ENCODE measurements around the gene FBXL22.

FBXL22 gene

DNA sequence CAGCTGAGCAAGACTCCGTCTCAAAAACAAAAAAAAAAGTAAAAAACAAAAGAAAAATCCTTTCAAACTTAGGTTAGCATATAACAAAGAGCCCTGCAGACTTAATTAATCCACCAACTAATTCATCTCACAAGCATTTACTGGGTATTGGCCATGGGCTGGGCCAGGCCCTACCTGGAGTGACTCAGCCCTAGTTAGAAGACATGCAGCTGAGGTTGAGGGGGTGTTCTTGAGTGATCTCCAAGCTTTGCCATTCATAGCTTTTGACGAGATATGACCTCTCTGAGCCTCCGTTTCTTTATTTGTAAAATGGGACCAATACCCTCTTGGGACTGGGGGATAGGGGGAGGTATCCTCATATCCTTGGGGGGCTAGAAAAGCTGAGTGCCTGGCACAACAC, 7.8 kb downstream of the FBXL22 start:
- TF ChIP-seq, protein P1, sequence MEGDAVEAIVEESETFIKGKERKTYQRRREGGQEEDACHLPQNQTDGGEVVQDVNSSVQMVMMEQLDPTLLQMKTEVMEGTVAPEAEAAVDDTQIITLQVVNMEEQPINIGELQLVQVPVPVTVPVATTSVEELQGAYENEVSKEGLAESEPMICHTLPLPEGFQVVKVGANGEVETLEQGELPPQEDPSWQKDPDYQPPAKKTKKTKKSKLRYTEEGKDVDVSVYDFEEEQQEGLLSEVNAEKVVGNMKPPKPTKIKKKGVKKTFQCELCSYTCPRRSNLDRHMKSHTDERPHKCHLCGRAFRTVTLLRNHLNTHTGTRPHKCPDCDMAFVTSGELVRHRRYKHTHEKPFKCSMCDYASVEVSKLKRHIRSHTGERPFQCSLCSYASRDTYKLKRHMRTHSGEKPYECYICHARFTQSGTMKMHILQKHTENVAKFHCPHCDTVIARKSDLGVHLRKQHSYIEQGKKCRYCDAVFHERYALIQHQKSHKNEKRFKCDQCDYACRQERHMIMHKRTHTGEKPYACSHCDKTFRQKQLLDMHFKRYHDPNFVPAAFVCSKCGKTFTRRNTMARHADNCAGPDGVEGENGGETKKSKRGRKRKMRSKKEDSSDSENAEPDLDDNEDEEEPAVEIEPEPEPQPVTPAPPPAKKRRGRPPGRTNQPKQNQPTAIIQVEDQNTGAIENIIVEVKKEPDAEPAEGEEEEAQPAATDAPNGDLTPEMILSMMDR (IDR thresholded peaks at IDR 0.05; ENCODE audit: insufficient read depth, low read length, missing control alignments): no peak
- DNase-seq (ENCODE audit: low read depth, low spot score): no peak
- no peak overlapping the region for H3K4me3 ChIP-seq (ENCODE audit: low read depth, low read length)
- CTCF ChIA-PET: interaction anchor here (0.8 to 2.4 kb wide), 3 partner anchors 118 to 463 kb away, joined by 3 to 14 read pairs (median 7); no protein-coding TSS in a partner anchor
- POLR2A ChIA-PET: no interaction called here

DNA sequence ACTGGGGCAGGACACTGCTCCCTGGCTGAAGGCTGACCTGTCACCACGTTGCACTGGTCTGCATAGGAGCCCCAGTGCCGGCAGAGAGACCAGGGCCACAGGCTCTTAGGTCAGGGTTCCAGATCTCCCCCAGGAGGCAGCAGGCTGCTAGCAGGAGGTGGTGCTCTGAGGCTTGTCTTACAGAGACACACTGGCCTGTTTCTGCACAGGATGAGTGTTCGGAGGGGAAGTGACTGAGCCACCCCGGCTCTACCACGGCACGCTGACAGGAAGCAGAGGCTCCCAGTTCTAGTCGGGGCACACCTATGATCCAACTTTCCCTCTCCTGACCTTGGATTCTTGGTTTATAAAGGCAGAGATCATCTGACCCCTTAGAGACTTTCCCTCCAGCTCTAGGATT, 8.6 kb downstream of the FBXL22 start:
- POLR2A ChIA-PET: no interaction called here
- no peak overlapping the region for H3K4me3 ChIP-seq (ENCODE audit: low read depth, low read length)
- TF ChIP-seq, protein P1 (IDR thresholded peaks at IDR 0.05; ENCODE audit: insufficient read depth, low read length, missing control alignments): no peak
- no peak for DNase-seq (ENCODE audit: low read depth, low spot score)
- CTCF ChIA-PET: interaction anchor here (0.8 kb wide), 1 partner anchor 119 kb away, joined by 3 read pairs; no protein-coding TSS in a partner anchor

DNA sequence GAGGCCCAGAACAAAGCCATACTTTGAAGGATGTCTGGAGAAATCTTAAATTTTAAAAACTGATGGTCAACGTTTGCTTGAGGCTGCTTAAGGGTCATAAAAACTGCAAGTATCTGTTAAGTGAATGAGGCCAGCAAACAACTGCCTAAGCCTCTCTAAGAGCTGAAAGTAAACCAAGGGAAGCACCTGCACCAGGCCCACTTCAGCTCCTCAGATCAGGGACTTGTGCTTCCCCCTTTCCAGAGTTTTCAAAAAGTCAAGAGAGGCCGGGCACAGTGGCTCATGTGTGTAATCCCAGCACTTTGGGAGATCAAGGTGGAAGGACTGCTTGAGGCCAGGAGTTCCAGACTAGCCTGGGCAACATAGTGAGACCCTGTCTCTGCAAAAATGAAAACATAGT, 9.1 kb downstream of the FBXL22 start:
- ChIA-PET CTCF (no interaction called here), POLR2A (no interaction called here)
- TF ChIP-seq, protein P1 (IDR thresholded peaks at IDR 0.05; ENCODE audit: insufficient read depth, low read length, missing control alignments): no peak
- DNase-seq (ENCODE audit: low read depth, low spot score): no peak
- no peak overlapping the region for H3K4me3 ChIP-seq (ENCODE audit: low read depth, low read length)

DNA sequence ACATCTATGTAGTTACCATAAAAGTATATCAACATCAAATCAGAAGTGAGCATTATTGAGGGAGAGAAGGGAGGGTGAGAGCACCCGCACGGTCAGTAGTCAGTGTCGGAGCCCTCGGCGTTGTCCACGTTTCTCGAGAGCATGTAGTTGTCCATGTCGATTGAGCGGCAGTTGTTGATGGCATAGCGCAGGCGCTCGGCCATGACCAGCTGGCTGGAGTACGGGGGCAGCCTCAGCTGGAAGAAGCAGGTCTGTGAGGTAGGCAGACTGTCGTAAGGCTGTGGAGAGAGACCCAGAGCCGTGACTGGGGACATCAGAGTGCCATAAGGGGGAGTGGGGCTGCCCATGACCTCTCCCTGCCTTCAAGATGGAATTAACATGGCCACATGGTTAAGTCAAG, 11.8 kb downstream of the FBXL22 start:
- CTCF ChIA-PET: interaction anchor here (0.6 to 5.4 kb wide), 23 partner anchors 10 to 465 kb away, joined by 3 to 66 read pairs (median 7); partner anchors contain the start of genes DAPK2 and FBXL22
- TF ChIP-seq, protein P1 (IDR thresholded peaks at IDR 0.05; ENCODE audit: insufficient read depth, low read length, missing control alignments): no peak
- POLR2A ChIA-PET: no interaction called here
- H3K4me3 ChIP-seq (ENCODE audit: low read depth, low read length): no peak overlapping the region
- DNase-seq (ENCODE audit: low read depth, low spot score): no peak

DNA sequence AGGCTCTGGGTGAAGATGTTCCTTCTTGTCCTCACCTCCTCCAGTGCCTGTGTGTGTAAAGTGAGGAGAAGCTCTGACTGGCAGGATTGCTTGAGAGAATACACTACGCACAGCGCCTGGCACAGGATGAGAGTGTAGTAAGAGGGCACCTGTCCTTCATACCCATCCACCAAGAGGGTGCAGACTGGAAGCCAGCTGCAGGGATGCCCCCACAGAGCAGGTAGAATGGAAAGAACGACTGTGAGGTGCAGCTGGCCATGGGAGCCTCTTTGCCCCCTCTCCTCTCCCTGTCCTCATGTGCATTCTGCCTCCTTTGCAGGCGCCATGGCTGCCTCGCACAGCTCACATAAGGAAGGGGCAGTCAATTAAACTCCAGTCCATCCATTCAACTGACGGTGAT, 12.3 kb downstream of the FBXL22 start:
- POLR2A ChIA-PET: no interaction called here
- no peak for DNase-seq (ENCODE audit: low read depth, low spot score)
- TF ChIP-seq, protein P1 (IDR thresholded peaks at IDR 0.05; ENCODE audit: insufficient read depth, low read length, missing control alignments): no peak
- CTCF ChIA-PET: interaction anchor here (0.6 to 5.4 kb wide), 44 partner anchors 10 to 545 kb away, joined by 3 to 66 read pairs (median 4); partner anchors contain the start of genes DAPK2 and FBXL22
- no peak overlapping the region for H3K4me3 ChIP-seq (ENCODE audit: low read depth, low read length)

DNA sequence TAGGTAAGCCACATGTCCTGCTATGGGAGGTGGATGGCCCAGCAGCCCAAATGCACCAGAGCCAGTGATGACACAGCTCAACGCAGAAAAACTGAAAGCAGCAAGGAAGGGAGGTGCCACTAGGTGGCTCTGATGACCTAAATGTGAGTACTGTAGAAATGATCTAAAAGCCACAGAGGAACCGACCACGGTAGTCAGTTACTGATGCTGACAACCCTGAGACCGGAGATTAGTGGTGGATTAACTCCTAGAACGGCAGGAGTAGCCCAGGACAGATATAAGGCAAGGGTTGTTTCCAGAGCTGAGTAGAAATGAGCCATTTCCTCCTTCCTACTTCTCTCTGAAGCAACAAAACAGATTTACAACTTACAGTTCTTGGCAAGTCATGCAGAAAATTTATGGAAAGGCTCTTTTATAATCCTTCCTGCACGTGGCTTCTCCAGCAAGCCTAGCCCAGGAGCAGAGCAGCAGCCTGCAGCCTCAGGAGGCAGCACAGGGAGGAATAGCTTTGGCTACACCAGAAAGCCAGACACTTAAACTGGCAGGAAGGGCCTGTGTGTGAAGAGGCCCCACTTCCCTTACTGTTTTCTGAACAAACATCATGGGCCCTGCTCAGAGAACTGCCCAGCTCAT, 13.1 kb downstream of the FBXL22 start:
- ChIA-PET POLR2A (no interaction called here), CTCF (interaction anchor here (0.6 to 5.4 kb wide), 47 partner anchors 11 to 544 kb away, joined by 3 to 66 read pairs (median 4); partner anchors contain the start of genes DAPK2 and FBXL22)
- TF ChIP-seq, protein P1 (IDR thresholded peaks at IDR 0.05; ENCODE audit: insufficient read depth, low read length, missing control alignments): peak; percentile 82
- H3K4me3 ChIP-seq (ENCODE audit: low read depth, low read length): no peak overlapping the region
- no peak for DNase-seq (ENCODE audit: low read depth, low spot score)

Measured in AG04449 (cell line).